Transverse colon (tissue), 3 donors: Measurements from ENCODE around the gene FBXL5.

Source experiments
- POLR2A ChIP-seq: fragments of 450-650 bp; IDR thresholded peaks from one replicate; pipeline ENCODE4 v1.6.1; 2016; ENCODE audit warnings: antibody characterized with exemption, mild to moderate bottlenecking, moderate library complexity
- POLR2AphosphoS5 ChIP-seq, 3 donors: sonication (generic); formaldehyde crosslinking; IDR thresholded peaks; one replicate each; pipeline ENCODE4 v1.6.1; 2016; ENCODE audit warnings: antibody characterized with exemption in 3 of 3

- TF ChIP-seq POLR2AphosphoS5 (IDR thresholded peaks at IDR 0.05): no peak
- no peak for TF ChIP-seq POLR2A
These were observed 28.0 kb upstream of the FBXL5 start for GRCh38 chr4:15683143-15683495.
